ENCODE results near the gene KCNQ1. TPM values are rescaled to one million over a fixed set of nuclear protein-coding genes. Genes with fewer than 3 reads are reported as not detected.

The KCNQ1 gene
- total and polyA plus RNA-seq, 4 donors, result 15.4 to 41.7 (median 26.2) TPM

- DNase-seq (peak in 1 of 3 donors; percentile 9), ATAC-seq (ENCODE audit: insufficient read depth, low FRiP score) (no peak)
- Histone ChIP-seq H3K36me3 (ENCODE audit: control insufficient read depth in 4 of 4, insufficient read depth in 4 of 4, low read length in 4 of 4) (no peaks in the 10 kb centered on the region), H3K27me3 (ENCODE audit: control insufficient read depth in 3 of 3, insufficient read depth in 3 of 3, low read length in 2 of 3) (no peaks in the 10 kb centered on the region), H3K9me3 (ENCODE audit: control insufficient read depth in 4 of 4, insufficient read depth in 3 of 4, low read length in 3 of 4) (peaks cover 0 to 4% (median 0%) of the 10 kb centered on the region in 4 donors), H3K4me3 (no peak overlapping the region), H3K9ac (ENCODE audit: insufficient read depth in 1 of 2, low read length in 2 of 2) (no peak overlapping the region), H3K4me1 (ENCODE audit: control insufficient read depth in 5 of 5, insufficient read depth in 5 of 5, low read length in 5 of 5) (peaks cover 0 to 25% (median 11%) of the 10 kb centered on the region in 5 donors), H3K27ac (ENCODE audit: low read depth in 1 of 2, low read length in 1 of 2) (no peak overlapping the region)
- 98 to 99% methylated on average over 4 of the region's 4 CpGs for WGBS, 2 donors
- TF ChIP-seq CTCF (IDR thresholded peaks at IDR 0.05; ENCODE audit: control extremely low read depth, extremely low read depth), result no peak
These were observed 112.6 kb downstream of the KCNQ1 start for GRCh38 chr11:2557381-2557780.

- TF ChIP-seq CTCF (IDR thresholded peaks at IDR 0.05; ENCODE audit: control extremely low read depth, extremely low read depth), result no peak
- no peak for ATAC-seq (ENCODE audit: insufficient read depth, low FRiP score)
These were observed 113.6 kb downstream of the KCNQ1 start for GRCh38 chr11:2558397-2558796.

GRCh38 chr11:2558861-2559526 is 114.2 kb downstream of the KCNQ1 start:
- Histone ChIP-seq H3K4me3 (no peak overlapping the region), H3K9me3 (ENCODE audit: control insufficient read depth in 4 of 4, insufficient read depth in 3 of 4, low read length in 3 of 4) (peaks cover 0 to 4% (median 0%) of the 10 kb centered on the region in 4 donors), H3K27ac (ENCODE audit: low read depth in 1 of 2, low read length in 1 of 2) (no peak overlapping the region), H3K4me1 (ENCODE audit: control insufficient read depth in 5 of 5, insufficient read depth in 5 of 5, low read length in 5 of 5) (peaks cover 0 to 29% (median 11%) of the 10 kb centered on the region in 5 donors), H3K36me3 (ENCODE audit: control insufficient read depth in 4 of 4, insufficient read depth in 4 of 4, low read length in 4 of 4) (no peaks in the 10 kb centered on the region), H3K27me3 (ENCODE audit: control insufficient read depth in 3 of 3, insufficient read depth in 3 of 3, low read length in 2 of 3) (no peaks in the 10 kb centered on the region), H3K9ac (ENCODE audit: insufficient read depth in 1 of 2, low read length in 2 of 2) (no peak overlapping the region)
- 79 to 88% methylated on average over 13 of the region's 13 CpGs for WGBS, 2 donors
- TF ChIP-seq CTCF (IDR thresholded peaks at IDR 0.05; ENCODE audit: control extremely low read depth, extremely low read depth), result no peak
- ATAC-seq (ENCODE audit: insufficient read depth, low FRiP score) (no peak), DNase-seq (peak in 1 of 3 donors; percentile 11)

More at GRCh38 chr11:2558397-2558796, 113.6 kb downstream of the KCNQ1 start:
- H3K9me3 ChIP-seq (ENCODE audit: control insufficient read depth in 4 of 4, insufficient read depth in 3 of 4, low read length in 3 of 4), result peaks cover 0 to 4% (median 0%) of the 10 kb centered on the region in 4 donors
- H3K27ac ChIP-seq (ENCODE audit: low read depth in 1 of 2, low read length in 1 of 2), result no peak overlapping the region
- H3K36me3 ChIP-seq (ENCODE audit: control insufficient read depth in 4 of 4, insufficient read depth in 4 of 4, low read length in 4 of 4), result no peaks in the 10 kb centered on the region
- no peaks in the 10 kb centered on the region for H3K27me3 ChIP-seq (ENCODE audit: control insufficient read depth in 3 of 3, insufficient read depth in 3 of 3, low read length in 2 of 3)
- WGBS, 2 donors, result 94% methylated on average over 17 of the region's 17 CpGs
- peak in 1 of 3 donors; percentile 12 for DNase-seq
- H3K9ac ChIP-seq (ENCODE audit: insufficient read depth in 1 of 2, low read length in 2 of 2), result no peak overlapping the region
- H3K4me1 ChIP-seq (ENCODE audit: control insufficient read depth in 5 of 5, insufficient read depth in 5 of 5, low read length in 5 of 5), result peaks cover 0 to 29% (median 11%) of the 10 kb centered on the region in 5 donors
- H3K4me3 ChIP-seq, result no peak overlapping the region
